ENCODE measurements around the gene SMCR8.
"Not testable (repeated sequence)": the region's sequence is repeated elsewhere in the genome, so short reads cannot be mapped to it uniquely, and the experiment has no call there.

The SMCR8 gene

GRCh38 chr17:18315961-18316360 is 868 bp downstream of the SMCR8 start:
- no peak for DNase-seq (ENCODE audit: low read depth in 2 of 2)

- DNase-seq (ENCODE audit: low read depth in 2 of 2), result no peak
These were observed 3.0 kb downstream of the SMCR8 start for GRCh38 chr17:18318117-18318516.

GRCh38 chr17:18318771-18319450 is 3.8 kb downstream of the SMCR8 start:
- no peak for DNase-seq (ENCODE audit: low read depth in 2 of 2)

GRCh38 chr17:18319604-18320256 is 4.6 kb downstream of the SMCR8 start:
- no peak for DNase-seq (ENCODE audit: low read depth in 2 of 2)

- no peak for DNase-seq (ENCODE audit: low read depth in 2 of 2)
These were observed 5.2 kb downstream of the SMCR8 start for GRCh38 chr17:18320301-18320700.

- DNase-seq (ENCODE audit: low read depth in 2 of 2), result no peak
These were observed 6.2 kb downstream of the SMCR8 start for GRCh38 chr17:18321309-18321708.

- DNase-seq (ENCODE audit: low read depth in 2 of 2), result no peak
These were observed 7.4 kb downstream of the SMCR8 start for GRCh38 chr17:18322522-18322921.

GRCh38 chr17:18323007-18323406 is 7.9 kb downstream of the SMCR8 start:
- DNase-seq (ENCODE audit: low read depth in 2 of 2), result no peak

GRCh38 chr17:18323507-18324139 is 8.5 kb downstream of the SMCR8 start:
- DNase-seq (ENCODE audit: low read depth in 2 of 2), result no peak

GRCh38 chr17:18324140-18325050 is 9.3 kb downstream of the SMCR8 start:
- DNase-seq (ENCODE audit: low read depth in 2 of 2), result no peak

GRCh38 chr17:18326039-18326438 is 10.9 kb downstream of the SMCR8 start:
- DNase-seq (ENCODE audit: low read depth in 2 of 2), result no peak

GRCh38 chr17:18326572-18326971 is 11.5 kb downstream of the SMCR8 start:
- no peak for DNase-seq (ENCODE audit: low read depth in 2 of 2)

- DNase-seq (ENCODE audit: low read depth in 2 of 2), result no peak
These were observed 12.0 kb downstream of the SMCR8 start for GRCh38 chr17:18327093-18327492.

GRCh38 chr17:18327556-18327955 is 12.5 kb downstream of the SMCR8 start:
- no peak for DNase-seq (ENCODE audit: low read depth in 2 of 2)

- no peak for DNase-seq (ENCODE audit: low read depth in 2 of 2)
These were observed 13.6 kb downstream of the SMCR8 start for GRCh38 chr17:18328643-18329204.

- DNase-seq (ENCODE audit: low read depth in 2 of 2), result no peak
These were observed 16.8 kb downstream of the SMCR8 start for GRCh38 chr17:18331879-18332278.

- DNase-seq (ENCODE audit: low read depth in 2 of 2), result no peak
These were observed 17.9 kb downstream of the SMCR8 start for GRCh38 chr17:18332909-18333489.

GRCh38 chr17:18338158-18338557 is 23.1 kb downstream of the SMCR8 start:
- not testable (repeated sequence) for DNase-seq (ENCODE audit: low read depth in 2 of 2)

GRCh38 chr17:18339933-18340332 is 24.8 kb downstream of the SMCR8 start:
- DNase-seq (ENCODE audit: low read depth in 2 of 2), result no peak

GRCh38 chr17:18344021-18344420 is 28.9 kb downstream of the SMCR8 start:
- DNase-seq (ENCODE audit: low read depth in 2 of 2), result no peak

GRCh38 chr17:18353541-18353940 is 38.4 kb downstream of the SMCR8 start:
- no peak for DNase-seq (ENCODE audit: low read depth in 2 of 2)
